ENCODE data around the gene ARMCX5.

GRCh38 chrX:102650903-102651241, 51.6 kb downstream of the ARMCX5 start:
- no peak for TF ChIP-seq POLR2AphosphoS5 (IDR thresholded peaks at IDR 0.05; ENCODE audit: low read depth, low read length)
- no peak for TF ChIP-seq SIN3A (IDR thresholded peaks at IDR 0.05; ENCODE audit: borderline replicate concordance, insufficient read depth, low read length)
- TF ChIP-seq TAF1 (IDR thresholded peaks at IDR 0.05; ENCODE audit: borderline replicate concordance, insufficient read depth, low read length): no peak
